ENCODE data around the gene SLFN12L.

GRCh38 chr17:35534576-35535093 lies 2.8 kb downstream of the SLFN12L start:
- TF ChIP-seq CTCF (IDR thresholded peaks at IDR 0.05) = no peak
- TF ChIP-seq POLR2A (IDR thresholded peaks at IDR 0.05) = no peak

Data from tibial nerve (tissue), 3 donors.